H1 (cell line): ENCODE measurements around the gene TTLL1. TPM values are rescaled to one million over a fixed set of nuclear protein-coding genes. Genes with fewer than 3 reads are reported as not detected.

Experiments used
- CTCF ChIA-PET: fragments of 300-600 bp; sonication (Branson Sonifier 250); formaldehyde crosslinking; loops from one replicate; lab custom pipeline; 2021; ENCODE audit not compliant: partially characterized antibody; lab: Charles Lee
- POLR2A ChIA-PET: fragments of 300-600 bp; sonication (Branson Sonifier 250); formaldehyde crosslinking; loops from one replicate; lab custom pipeline; 2021; ENCODE audit warnings: inconsistent platforms; ENCODE audit not compliant: partially characterized antibody; lab: Charles Lee
- DNase-seq, 2 experiments: peaks; one replicate each; pipeline versions ENCODE4 v3.0.0 to v3.0.0-alpha.2; 2010 to 2022; ENCODE audit warnings: low spot score in 2 of 2, low read depth in 1 of 2, mixed read lengths in 1 of 2
- FAIRE-seq: peaks from 2 replicates; lab custom pipeline; 2011; peaks lifted over from hg19 to GRCh38; lab: Jason Lieb, UNC
- H2AFZ ChIP-seq: 2 replicates; pipeline ENCODE4 v1.8.1; 2012; ENCODE audit warnings: low read length, inconsistent platforms
- H2AK5ac ChIP-seq: 2 replicates; pipeline ENCODE4 v1.6.1; 2013; ENCODE audit warnings: low read depth, low read length
- H2BK120ac ChIP-seq: replicated peaks from 2 replicates; pipeline ENCODE3; 2013; ENCODE audit warnings: low read depth, low read length, inconsistent platforms
- H2BK12ac ChIP-seq: 2 replicates; pipeline ENCODE4 v1.6.1; 2013; ENCODE audit warnings: low read depth, low read length
- H2BK15ac ChIP-seq: 2 replicates; pipeline ENCODE4 v1.6.1; 2013; ENCODE audit warnings: low read length
- H2BK20ac ChIP-seq: 2 replicates; pipeline ENCODE4 v1.6.1; 2013; ENCODE audit warnings: low read length
- H2BK5ac ChIP-seq: 2 replicates; pipeline ENCODE4 v1.6.1; 2013; ENCODE audit warnings: low read depth, low read length
- H3K14ac ChIP-seq: 2 replicates; pipeline ENCODE4 v1.6.1; 2013; ENCODE audit warnings: inconsistent platforms; ENCODE audit not compliant: insufficient read length
- H3K18ac ChIP-seq: 2 replicates; pipeline ENCODE4 v1.6.1; 2013; ENCODE audit warnings: low read length; ENCODE audit errors: extremely low read depth
- H3K23ac ChIP-seq: 2 replicates; pipeline ENCODE4 v1.6.1; 2013; ENCODE audit warnings: inconsistent platforms; ENCODE audit not compliant: insufficient read length
- H3K23me2 ChIP-seq: 2 replicates; pipeline ENCODE4 v1.6.1; 2013; ENCODE audit warnings: low read depth, low read length
- H3K27ac ChIP-seq: 2 replicates; pipeline ENCODE4 v1.6.1; 2011; ENCODE audit warnings: low read depth, low read length, inconsistent platforms
- H3K27me3 ChIP-seq, 4 experiments: replicated peaks in 1 of 4; 1 replicate in 1 of 4; 2 replicates in 3 of 4; pipeline versions ENCODE4 v1.6.1 to v1.8.1; 2011 to 2013; ENCODE audit warnings: low read length in 3 of 4, mild to moderate bottlenecking in 3 of 4, inconsistent platforms in 2 of 4, mixed read lengths in 2 of 4, moderate library complexity in 1 of 4; ENCODE audit not compliant: control insufficient read depth in 3 of 4, insufficient read depth in 3 of 4; ENCODE audit errors: extremely low read depth in 1 of 4
- H3K36me3 ChIP-seq, 4 experiments: 2 replicates each; pipeline versions ENCODE4 v1.6.1 to v1.8.1; 2011 to 2013; ENCODE audit warnings: mild to moderate bottlenecking in 4 of 4, low read length in 3 of 4, moderate library complexity in 2 of 4, control low read depth in 1 of 4, inconsistent platforms in 1 of 4; ENCODE audit not compliant: insufficient read depth in 4 of 4, control insufficient read depth in 2 of 4
- H3K4ac ChIP-seq: replicated peaks from 2 replicates; pipeline ENCODE3; 2013; ENCODE audit warnings: low read length, low read depth, mixed read lengths, inconsistent platforms; ENCODE audit not compliant: insufficient read length
- H3K4me1 ChIP-seq, 4 experiments: replicated peaks in 1 of 4; 1 replicate in 1 of 4; 2 replicates in 3 of 4; pipeline versions ENCODE4 v1.6.1 to v1.8.1; 2011 to 2013; ENCODE audit warnings: low read length in 3 of 4, inconsistent platforms in 2 of 4, mixed read lengths in 1 of 4; ENCODE audit not compliant: insufficient read depth in 4 of 4, control insufficient read depth in 3 of 4
- H3K4me2 ChIP-seq, 2 experiments: 2 replicates each; pipeline versions ENCODE4 v1.6.1 to v1.8.1; 2011 to 2013; ENCODE audit warnings: low read depth in 2 of 2, low read length in 2 of 2, control low read depth in 1 of 2, inconsistent platforms in 1 of 2, mild to moderate bottlenecking in 1 of 2; ENCODE audit not compliant: insufficient read depth in 1 of 2
- H3K4me3 ChIP-seq, 4 experiments: fragments of 200-600, 300-600 bp in 1 of 4; sonication (generic), shearing (Covaris generic), sonication (Bioruptor Twin) in 1 of 4; 2 replicates each; pipeline versions ENCODE4 v1.5.1 to v1.8.1; 2011 to 2016; ENCODE audit warnings: low read length in 4 of 4, low read depth in 3 of 4, control low read depth in 2 of 4, inconsistent platforms in 2 of 4, mild to moderate bottlenecking in 2 of 4, mixed read lengths in 1 of 4, moderate library complexity in 1 of 4; ENCODE audit not compliant: insufficient read depth in 2 of 4; ENCODE audit errors: extremely low read depth in 1 of 4
- H3K56ac ChIP-seq: replicated peaks from 2 replicates; pipeline ENCODE3; 2013; ENCODE audit warnings: low read depth, mild to moderate bottlenecking, mixed read lengths, low read length, inconsistent platforms; ENCODE audit not compliant: insufficient read length
- H3K79me1 ChIP-seq: 2 replicates; pipeline ENCODE4 v1.6.1; 2013; ENCODE audit warnings: low read depth, low read length, control low read depth
- H3K79me2 ChIP-seq, 2 experiments: 2 replicates each; pipeline versions ENCODE4 v1.6.1 to v1.8.1; 2012 to 2013; ENCODE audit warnings: low read length in 2 of 2, mild to moderate bottlenecking in 2 of 2, inconsistent platforms in 1 of 2; ENCODE audit not compliant: insufficient read depth in 2 of 2, control insufficient read depth in 1 of 2
- H3K9ac ChIP-seq, 4 experiments: replicated peaks in 1 of 4; 1 replicate in 1 of 4; 2 replicates in 3 of 4; pipeline versions ENCODE4 v1.6.1 to v1.8.1; 2011 to 2013; ENCODE audit warnings: low read depth in 3 of 4, low read length in 3 of 4, control low read depth in 2 of 4, mild to moderate bottlenecking in 2 of 4, moderate library complexity in 2 of 4, inconsistent platforms in 1 of 4; ENCODE audit errors: extremely low read depth in 1 of 4
- H3K9me3 ChIP-seq, 2 experiments: 2 replicates each; pipeline versions ENCODE4 v1.6.1 to v1.8.1; 2012 to 2013; ENCODE audit warnings: mild to moderate bottlenecking in 2 of 2, moderate library complexity in 2 of 2, control low read depth in 1 of 2, inconsistent platforms in 1 of 2, low read depth in 1 of 2, low read length in 1 of 2, mixed read lengths in 1 of 2; ENCODE audit not compliant: insufficient read depth in 2 of 2
- H4K20me1 ChIP-seq, 2 experiments: replicated peaks in 1 of 2; 2 replicates each; pipeline versions ENCODE3 to v1.8.1; 2011 to 2013; ENCODE audit warnings: inconsistent platforms in 2 of 2, low read length in 2 of 2, mild to moderate bottlenecking in 1 of 2; ENCODE audit not compliant: insufficient read depth in 2 of 2, control insufficient read depth in 1 of 2
- H4K5ac ChIP-seq: 2 replicates; pipeline ENCODE4 v1.6.1; 2013; ENCODE audit warnings: low read length, low read depth, mixed read lengths, inconsistent platforms; ENCODE audit not compliant: insufficient read length
- H4K8ac ChIP-seq: 2 replicates; pipeline ENCODE4 v1.8.0; 2013; ENCODE audit warnings: mild to moderate bottlenecking, moderate library complexity, low read length, inconsistent platforms; ENCODE audit not compliant: insufficient read depth; ENCODE audit errors: extremely low read depth
- H4K91ac ChIP-seq: replicated peaks from 2 replicates; pipeline ENCODE3; 2013; ENCODE audit warnings: low read length, mixed read lengths, inconsistent platforms; ENCODE audit not compliant: insufficient read length
- BRCA1 ChIP-seq: IDR thresholded peaks from 2 replicates; pipeline ENCODE4 v1.6.1; 2012; ENCODE audit warnings: low read depth, low read length, improper control_type of control experiment
- EZH2 ChIP-seq: fragments of 200-600 bp; sonication (generic); IDR thresholded peaks from 2 replicates; pipeline ENCODE4 v1.7.1; 2012; ENCODE audit warnings: low read depth, mild to moderate bottlenecking, moderate library complexity, low read length, inconsistent platforms; ENCODE audit not compliant: severe bottlenecking
- JUN ChIP-seq: IDR thresholded peaks from 2 replicates; pipeline ENCODE4 v1.6.1; 2011; ENCODE audit warnings: low read depth, mild to moderate bottlenecking, improper control_type of control experiment, low read length
- PHF8 ChIP-seq: fragments of 200-600 bp; sonication (generic); conservative IDR thresholded peaks from 2 replicates; pipeline ENCODE4 v1.7.1; 2012; ENCODE audit warnings: low read depth, mild to moderate bottlenecking, inconsistent platforms, low read length, moderate library complexity
- POLR2A ChIP-seq, 2 experiments: IDR thresholded peaks; 1 replicate in 1 of 2; 2 replicates in 1 of 2; pipeline ENCODE4 v1.6.1; 2011; ENCODE audit warnings: low read depth in 2 of 2, low read length in 2 of 2, mild to moderate bottlenecking in 2 of 2; ENCODE audit errors: control extremely low read depth in 1 of 2
- RBBP5 ChIP-seq: IDR thresholded peaks from 2 replicates; pipeline ENCODE4 v1.7.1; 2012; ENCODE audit warnings: low read depth, mild to moderate bottlenecking, inconsistent platforms, low read length, moderate library complexity, borderline replicate concordance
- SAP30 ChIP-seq: fragments of 300-600 bp; sonication (generic); IDR thresholded peaks from 2 replicates; pipeline ENCODE4 v1.7.1; 2012; ENCODE audit warnings: low read length, moderate library complexity, mild to moderate bottlenecking, inconsistent platforms; ENCODE audit not compliant: insufficient read depth, insufficient replicate concordance
- SIX5 ChIP-seq: IDR thresholded peaks from 2 replicates; pipeline ENCODE4 v1.6.1; 2011; ENCODE audit warnings: mild to moderate bottlenecking, low read depth, low read length
- TBP ChIP-seq: IDR thresholded peaks from 2 replicates; pipeline ENCODE4 v1.6.1; 2011; ENCODE audit warnings: low read depth, low read length, improper control_type of control experiment
- TEAD4 ChIP-seq: IDR thresholded peaks from 2 replicates; pipeline ENCODE4 v1.6.1; 2012; ENCODE audit warnings: low read depth, low read length, inconsistent platforms, mixed read lengths
- WGBS, 2 experiments: shearing (Covaris generic) in 1 of 2; methylation state at CpG; one replicate each; pipeline versions ENCODE4 v1.1.6 to v1.1.7; 2013 to 2015; ENCODE audit warnings: low lambda C conversion rate in 2 of 2, mixed read lengths in 2 of 2, inconsistent platforms in 1 of 2, low coverage in 1 of 2, missing lambda C conversion rate in 1 of 2; ENCODE audit not compliant: insufficient replicate concordance in 2 of 2, insufficient coverage in 1 of 2, insufficient read length in 1 of 2; ENCODE audit errors: extremely low coverage in 1 of 2, missing lambda C conversion rate in 1 of 2; 5-methylcytosine and 5-hydroxymethylcytosine counted together
- polyA plus RNA-seq, 7 experiments: library from polyadenylated mRNA; depleted of rRNA in 3 of 7; stranded (reverse) in 5 of 7; unstranded in 2 of 7; fragments of >200 nt in 5 of 7; fragments of 200-250 nt in 2 of 7; gene quantifications; 1 replicate in 5 of 7; 2 replicates in 1 of 7; 4 replicates in 1 of 7; pipeline versions ENCODE4 v1.2.1 to v1.2.3, GENCODE V29; 2011 to 2013; ENCODE audit warnings: missing spikeins in 2 of 7, mixed read lengths in 2 of 7
- total RNA-seq: library from RNA; stranded (reverse); fragmentation: NEBNext Ultra II Directional; extraction: Animal tissue kit (Norgen Biotek cat#: 25700); gene quantifications from 2 replicates; pipeline ENCODE4 v1.2.1, GENCODE V29; 2021
- TF ChIP-seq, protein P1 (sequence below): IDR thresholded peaks from 2 replicates; pipeline ENCODE4 v1.6.1; 2011; ENCODE audit warnings: low read depth, mild to moderate bottlenecking, low read length; ENCODE audit not compliant: insufficient read depth

Gene TTLL1
- total and polyA plus RNA-seq, 2 of the 8 experiments (the other 6 are each of a cell fraction or from before 2014, with no cell fraction given), result 5.0 to 13.8 TPM

DNA sequence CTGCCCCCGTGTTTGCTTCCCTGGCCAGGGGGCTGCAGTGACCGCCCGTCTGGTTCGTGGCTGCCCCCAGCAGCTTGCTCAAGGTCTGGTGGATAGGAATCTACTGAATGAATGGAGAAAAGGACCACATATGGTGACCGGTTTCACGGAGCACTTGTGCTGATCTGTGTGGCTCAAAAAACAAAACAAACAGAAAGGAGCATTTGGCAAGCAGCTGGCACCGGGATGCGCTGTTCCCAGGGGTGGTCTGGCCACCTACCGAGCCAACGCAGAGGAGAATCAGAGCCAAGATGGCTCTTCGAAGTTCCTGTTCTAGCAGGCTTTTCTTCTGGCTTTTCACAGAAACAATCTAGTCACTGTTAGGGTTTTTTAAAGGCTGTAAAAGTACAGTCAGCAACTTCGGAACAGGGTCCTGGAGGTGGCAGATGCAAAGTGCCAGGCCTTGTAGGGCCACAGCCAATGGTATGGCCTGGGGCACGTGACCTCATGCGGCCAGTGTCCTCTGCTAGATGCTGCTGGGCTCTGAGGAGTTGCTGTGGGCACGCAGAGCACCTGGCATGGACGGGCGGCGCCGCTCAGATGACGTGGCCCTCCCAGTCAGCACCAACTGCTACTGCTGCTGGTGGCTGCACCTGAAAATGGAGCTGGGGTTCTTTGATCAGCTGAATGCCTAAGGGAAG lies 47.0 kb downstream of the TTLL1 start:
- no peak overlapping the region for H2BK12ac ChIP-seq
- no peak overlapping the region for H3K23ac ChIP-seq
- no peak overlapping the region for H2AFZ ChIP-seq
- no peaks in the 10 kb centered on the region for H3K79me1 ChIP-seq
- CTCF ChIA-PET, result interaction anchor here (0.9 to 1.6 kb wide), 3 partner anchors 11 to 76 kb away, joined by 3 read pairs; no protein-coding TSS in a partner anchor
- H3K27ac ChIP-seq, result no peak overlapping the region
- no peak overlapping the region for H2BK20ac ChIP-seq
- H3K36me3 ChIP-seq, result no peaks in the 10 kb centered on the region
- H3K18ac ChIP-seq, result no peak overlapping the region
- no peak overlapping the region for H4K5ac ChIP-seq
- peak overlapping the region; percentile 55 for H4K91ac ChIP-seq
- no peaks in the 10 kb centered on the region for H3K27me3 ChIP-seq
- H3K4me3 ChIP-seq, result no peak overlapping the region
- H3K56ac ChIP-seq, result no peak overlapping the region
- H3K23me2 ChIP-seq, result no peaks in the 10 kb centered on the region
- no peak overlapping the region for H3K14ac ChIP-seq
- H3K9ac ChIP-seq, result no peak overlapping the region
- H4K8ac ChIP-seq, result peak overlapping the region; percentile 12; the same call in 1 of the 2 replicates
- WGBS, 2 experiments, result 91% methylated on average over 20 of the region's 20 CpGs; no CpG with 5 or more reads in 1 of the 2 experiments
- H2BK120ac ChIP-seq, result no peak overlapping the region
- no peaks in the 10 kb centered on the region for H3K79me2 ChIP-seq
- no peak overlapping the region for H3K4ac ChIP-seq
- H2BK15ac ChIP-seq, result no peak overlapping the region
- no peak overlapping the region for H2AK5ac ChIP-seq
- no peak overlapping the region for H2BK5ac ChIP-seq
- H3K9me3 ChIP-seq, result no peaks in the 10 kb centered on the region
- POLR2A ChIA-PET, result interaction anchor here (0.9 to 2.2 kb wide), 3 partner anchors 9 to 404 kb away, joined by 3 to 11 read pairs (median 3); partner anchors contain the start of gene PACSIN2
- no peak overlapping the region for H3K4me2 ChIP-seq
- DNase-seq (no peak), FAIRE-seq (no peak)
- H3K4me1 ChIP-seq, result peaks cover 0 to 3% (median 0%) of the 10 kb centered on the region in 4 experiments; a peak in 2 of 7 replicates
- H4K20me1 ChIP-seq, result peaks cover 0 to 1% of the 10 kb centered on the region in 2 experiments
- TF ChIP-seq, protein P1, sequence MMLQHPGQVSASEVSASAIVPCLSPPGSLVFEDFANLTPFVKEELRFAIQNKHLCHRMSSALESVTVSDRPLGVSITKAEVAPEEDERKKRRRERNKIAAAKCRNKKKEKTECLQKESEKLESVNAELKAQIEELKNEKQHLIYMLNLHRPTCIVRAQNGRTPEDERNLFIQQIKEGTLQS, result no peak
- TF ChIP-seq JUN, result no peak
- TF ChIP-seq SAP30, result no peak
- TF ChIP-seq SIX5, result no peak
- TF ChIP-seq EZH2, result no peak
- TF ChIP-seq RBBP5, result no peak
- no peak for TF ChIP-seq POLR2A (IDR thresholded peaks at IDR 0.05; ENCODE audit: control extremely low read depth in 1 of 2, low read depth in 2 of 2, low read length in 2 of 2)
- TF ChIP-seq TEAD4, result no peak
- TF ChIP-seq BRCA1, result no peak
- TF ChIP-seq TBP, result no peak
- no peak for TF ChIP-seq PHF8
